Thoracic aorta (tissue), 2 donors: ENCODE results near the gene PHOX2A. TPM values are rescaled to one million over a fixed set of nuclear protein-coding genes. Genes with fewer than 3 reads are reported as not detected.

Experiments
- ATAC-seq: fragments of 150-250 bp; one replicate; pipeline ENCODE4 v1.8.0; 2017; ENCODE audit warnings: low read depth; ENCODE audit not compliant: insufficient number of reproducible peaks, low FRiP score
- DNase-seq: peaks from one replicate; pipeline ENCODE4 v3.0.0-alpha.2; 2020; ENCODE audit warnings: low spot score
- H3K27ac ChIP-seq, 2 donors: fragments of 200-600 bp; sonication (generic); 1 replicate in 1 of 2; 2 replicates in 1 of 2; pipeline ENCODE4 v1.5.1; 2016; ENCODE audit warnings: mild to moderate bottlenecking in 2 of 2, moderate library complexity in 2 of 2
- H3K27me3 ChIP-seq: fragments of 200-600 bp; sonication (generic); replicated peaks from 2 replicates; pipeline ENCODE4 v1.6.0; 2016; ENCODE audit warnings: mild to moderate bottlenecking; ENCODE audit not compliant: insufficient read depth
- H3K36me3 ChIP-seq: fragments of 200-600 bp; sonication (generic); one replicate; pipeline ENCODE4 v1.5.1; 2016
- H3K4me1 ChIP-seq, 2 donors: fragments of 200-600 bp; sonication (generic); 1 replicate in 1 of 2; 2 replicates in 1 of 2; pipeline versions ENCODE4 v1.5.1 to v1.6.0; 2016; ENCODE audit warnings: low read depth in 2 of 2, mild to moderate bottlenecking in 1 of 2; ENCODE audit not compliant: control insufficient read depth in 1 of 2
- H3K4me3 ChIP-seq: fragments of 200-600 bp; sonication (generic); 2 replicates; pipeline ENCODE4 v1.5.1; 2016; ENCODE audit warnings: mild to moderate bottlenecking
- H3K9me3 ChIP-seq: fragments of 200-600 bp; sonication (generic); 2 replicates; pipeline ENCODE4 v1.5.1; 2016
- CTCF ChIP-seq: fragments of 200-600 bp; sonication (generic); IDR thresholded peaks from one replicate; pipeline ENCODE4 v1.5.1; 2019; ENCODE audit warnings: antibody characterized with exemption
- total RNA-seq, 2 donors: library from RNA; depleted of rRNA; stranded (reverse); fragments of >200 nt; gene quantifications; one replicate each; pipeline versions ENCODE4 v1.1.0 to v1.2.3, GENCODE V29; 2016

Gene PHOX2A
- total RNA-seq, 2 donors from 2014 or later, result not detected

GRCh38 chr11:72234514-72234830, 9.5 kb downstream of the PHOX2A start:
- Histone ChIP-seq H3K4me3 (no peak overlapping the region), H3K36me3 (peaks cover 75% of the 10 kb centered on the region), H3K9me3 (no peaks in the 10 kb centered on the region), H3K27me3 (no peaks in the 10 kb centered on the region), H3K4me1 (peaks cover 5 to 17% of the 10 kb centered on the region in 2 donors), H3K27ac (no peak overlapping the region)
- ATAC-seq (no peak), DNase-seq (no peak)
- no peak for TF ChIP-seq CTCF

- no peak for TF ChIP-seq CTCF
- ATAC-seq, result no peak
- Histone ChIP-seq H3K9me3 (no peaks in the 10 kb centered on the region), H3K36me3 (peaks cover 80% of the 10 kb centered on the region), H3K27me3 (no peaks in the 10 kb centered on the region), H3K4me1 (peaks cover 0 to 12% of the 10 kb centered on the region in 2 donors), H3K4me3 (no peak overlapping the region), H3K27ac (no peak overlapping the region)
- no peak for DNase-seq
Measured at GRCh38 chr11:72233773-72234513, 10.0 kb downstream of the PHOX2A start.

- H3K27ac ChIP-seq, result no peak overlapping the region
- no peaks in the 10 kb centered on the region for H3K27me3 ChIP-seq
- no peak overlapping the region for H3K4me3 ChIP-seq
- ATAC-seq, result no peak
- H3K36me3 ChIP-seq, result peaks cover 87% of the 10 kb centered on the region
- H3K4me1 ChIP-seq, result peaks cover 0 to 6% of the 10 kb centered on the region in 2 donors
- no peaks in the 10 kb centered on the region for H3K9me3 ChIP-seq
- TF ChIP-seq CTCF, result no peak
- no peak for DNase-seq
Measured at GRCh38 chr11:72233056-72233772, 10.8 kb downstream of the PHOX2A start.

GRCh38 chr11:72232260-72233055, 11.5 kb downstream of the PHOX2A start:
- peaks cover 88% of the 10 kb centered on the region for H3K36me3 ChIP-seq
- no peak for DNase-seq
- H3K27me3 ChIP-seq, result no peaks in the 10 kb centered on the region
- H3K9me3 ChIP-seq, result no peaks in the 10 kb centered on the region
- H3K4me1 ChIP-seq, result peaks cover 0 to 4% of the 10 kb centered on the region in 2 donors
- H3K4me3 ChIP-seq, result no peak overlapping the region
- TF ChIP-seq CTCF, result no peak
- no peak for ATAC-seq
- no peak overlapping the region for H3K27ac ChIP-seq
